Measurements from ENCODE around the gene C14orf132.

Gene C14orf132

DNA sequence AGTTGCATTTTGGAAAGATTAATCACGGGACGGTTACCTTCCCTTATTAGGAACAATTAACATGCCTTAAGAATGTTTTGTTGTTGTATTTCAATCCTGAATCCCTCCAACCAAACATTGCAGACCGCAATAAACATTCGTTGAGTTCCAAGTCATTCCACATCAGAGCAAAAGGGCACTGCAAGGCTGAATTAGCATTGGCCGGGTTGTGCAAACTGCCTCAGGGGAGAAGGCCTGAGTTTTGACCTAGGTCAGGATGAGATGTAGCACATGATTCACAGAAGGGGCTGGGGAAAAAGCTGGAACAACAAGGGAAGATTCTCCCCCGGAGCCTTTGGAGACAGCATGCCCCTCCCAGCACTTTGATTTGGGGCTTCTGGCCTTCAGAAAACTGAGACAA is 83.3 kb downstream of the C14orf132 start:
- DNase-seq, result no peak

DNA sequence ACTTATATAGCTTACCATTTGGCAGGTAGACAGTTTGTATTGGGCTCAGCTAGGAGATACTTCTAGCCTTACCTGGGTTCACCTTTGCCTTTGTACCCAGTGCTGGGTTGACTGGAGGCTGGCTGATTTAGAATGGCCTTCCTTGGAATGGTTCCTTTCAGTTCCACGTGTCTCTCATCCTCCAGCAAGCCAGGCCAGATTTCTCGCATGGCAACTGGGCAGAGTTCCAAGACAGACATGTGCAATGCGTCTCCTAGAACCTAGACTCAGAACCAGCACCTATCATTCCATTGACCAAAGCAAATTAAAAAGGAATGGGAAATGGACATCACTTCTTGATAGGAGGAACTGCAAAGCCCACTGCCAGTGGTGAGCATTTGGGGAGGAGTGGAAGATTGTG is 86.4 kb downstream of the C14orf132 start:
- no peak for DNase-seq

DNA sequence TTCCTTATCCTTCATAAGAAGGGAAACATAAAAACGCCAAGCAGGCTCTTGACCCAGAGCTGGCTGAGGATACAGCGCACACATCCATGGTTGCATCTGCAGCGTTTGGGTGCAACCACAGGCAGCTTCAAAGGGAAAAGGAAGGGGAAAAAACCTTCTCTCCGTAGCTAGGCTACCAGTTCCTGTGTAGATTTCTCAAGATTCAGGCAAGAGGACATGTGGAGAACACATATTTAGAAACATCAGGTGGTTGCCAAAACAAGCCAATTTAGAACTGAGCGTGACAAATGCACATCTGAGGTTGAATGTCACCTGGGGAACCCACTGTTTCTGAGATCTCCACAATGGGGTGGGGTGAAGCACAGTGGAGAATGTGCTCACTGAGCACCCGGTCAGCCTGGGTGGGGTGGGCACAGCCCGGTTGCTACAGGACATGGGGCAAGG is 87.2 kb downstream of the C14orf132 start:
- DNase-seq, result no peak

DNA sequence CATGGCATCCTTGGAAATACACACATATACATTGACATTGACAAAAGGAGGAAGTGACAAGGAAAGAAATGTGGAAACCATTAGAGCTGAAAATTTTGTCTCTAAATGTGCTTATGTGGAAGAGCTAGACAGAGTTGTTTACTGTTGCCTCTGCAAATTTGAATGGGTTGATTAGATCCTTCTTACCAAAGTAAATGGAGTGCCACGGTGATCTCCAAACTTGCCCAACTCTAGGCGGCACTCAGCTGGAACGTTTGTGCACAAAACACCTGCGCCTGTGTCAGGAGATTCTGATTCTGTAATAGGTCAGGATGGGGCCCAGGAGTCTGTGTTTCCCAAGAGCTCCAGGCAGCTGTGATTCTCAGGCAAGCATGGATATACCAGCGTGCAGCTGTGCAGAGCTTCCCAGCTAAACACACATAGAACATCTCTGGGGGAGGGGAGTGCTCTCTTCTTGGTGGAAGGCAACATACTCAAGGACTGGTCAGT is 87.7 kb downstream of the C14orf132 start:
- no peak for DNase-seq

DNA sequence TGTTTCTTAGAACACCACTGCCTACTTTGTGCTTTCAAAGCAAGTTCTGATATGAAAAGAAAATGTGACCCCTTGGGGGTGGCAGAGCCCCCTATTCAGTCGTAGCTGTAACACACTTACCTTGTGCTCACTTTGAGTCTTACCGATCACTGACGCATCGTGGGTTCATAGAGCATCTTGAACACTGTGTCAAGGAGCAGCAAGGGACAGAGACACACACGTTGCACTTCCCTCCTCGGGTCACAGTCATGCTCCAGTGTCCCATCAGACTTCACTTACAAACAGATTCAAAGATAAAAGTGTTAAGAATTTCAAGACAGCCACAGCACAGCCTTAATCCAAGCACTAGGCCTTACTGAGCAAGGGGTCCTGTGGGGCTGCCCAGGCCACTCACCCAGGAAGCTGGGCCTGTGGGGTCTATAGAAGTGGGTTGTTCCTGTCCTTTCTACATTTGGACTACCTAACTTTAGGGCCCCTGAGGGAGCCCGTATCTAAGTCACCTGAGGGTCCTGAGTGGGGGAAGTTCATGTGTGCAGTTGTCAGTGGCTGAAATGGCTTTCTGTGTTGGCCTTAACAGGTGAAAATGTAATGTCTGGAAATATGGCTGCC is 90.1 kb downstream of the C14orf132 start:
- no peak for DNase-seq

DNA sequence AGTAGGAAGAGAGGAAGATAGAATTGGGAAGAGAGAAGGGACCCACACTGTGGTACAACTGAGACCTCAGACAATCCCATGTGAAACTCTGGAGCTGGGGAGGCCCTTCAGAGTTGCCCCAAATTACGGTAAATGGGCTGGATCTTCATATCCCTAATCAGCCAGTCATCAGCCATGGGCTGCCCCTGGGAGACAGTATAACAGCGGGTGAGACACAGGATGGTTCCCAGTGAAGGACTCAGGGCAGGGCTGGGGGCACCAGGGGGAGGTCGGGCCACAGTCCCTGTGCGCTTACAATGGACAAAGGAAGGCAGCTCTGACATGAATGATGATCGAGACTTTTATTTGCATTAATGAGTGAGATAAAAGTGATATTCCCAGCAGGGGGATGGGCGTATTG is 91.2 kb downstream of the C14orf132 start:
- no peak for DNase-seq

DNA sequence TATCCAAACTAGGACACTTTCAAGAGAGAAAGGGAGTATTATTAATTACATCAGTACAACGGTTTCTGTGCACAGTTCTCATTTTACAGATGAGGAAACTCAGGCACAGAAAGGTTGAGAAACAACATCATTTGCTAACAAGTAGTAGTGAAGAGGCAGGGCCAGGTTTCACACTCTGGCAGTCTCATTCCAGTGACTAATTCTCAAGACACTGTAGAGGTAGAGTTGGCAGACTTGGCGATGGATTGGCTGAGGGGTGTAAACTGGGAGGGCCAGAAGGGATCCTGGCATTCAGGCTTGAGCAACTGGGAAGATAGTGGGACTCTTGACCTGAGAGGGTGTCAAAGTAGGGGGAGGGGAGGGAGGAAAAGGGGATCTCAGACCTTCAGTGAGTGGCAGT is 91.7 kb downstream of the C14orf132 start:
- no peak for DNase-seq

DNA sequence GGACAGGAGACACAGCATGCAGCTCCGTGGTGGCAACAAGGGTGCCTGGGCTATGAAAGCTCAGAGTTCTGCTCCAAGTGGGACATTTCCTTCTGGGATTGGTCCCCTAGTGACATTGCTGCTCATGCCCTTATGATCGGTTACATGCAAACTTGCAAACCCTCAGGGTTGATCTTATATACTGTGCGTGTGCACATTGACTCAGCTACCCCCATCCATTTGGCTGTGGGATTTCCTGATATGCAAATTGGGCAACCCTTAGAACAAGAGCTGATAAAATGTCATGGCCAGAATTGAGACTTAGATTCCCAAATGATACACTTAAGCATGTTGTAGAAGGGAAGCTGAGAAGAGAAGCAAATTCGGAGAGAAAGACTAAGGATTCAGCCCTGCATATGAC is 92.7 kb downstream of the C14orf132 start:
- DNase-seq, result no peak

DNA sequence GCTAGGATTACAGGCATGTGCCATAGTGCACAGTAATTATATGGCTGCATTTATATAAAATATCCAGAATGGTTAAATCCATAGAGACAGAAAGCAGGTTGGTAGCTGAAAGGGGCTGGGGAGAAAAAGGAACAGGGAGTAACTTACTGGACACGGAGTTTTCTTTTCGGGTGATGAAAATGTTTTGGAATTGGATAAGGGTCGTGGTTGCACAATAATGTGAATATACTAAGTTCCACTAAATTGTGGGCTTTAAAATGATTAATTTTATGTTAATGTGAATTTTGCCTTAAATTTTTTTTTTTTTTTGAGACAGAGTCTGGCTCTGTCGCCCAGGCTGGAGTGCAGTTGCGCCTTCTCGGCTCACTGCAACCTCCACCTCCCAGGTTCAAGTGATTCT is 95.3 kb downstream of the C14orf132 start:
- no peak for DNase-seq

DNA sequence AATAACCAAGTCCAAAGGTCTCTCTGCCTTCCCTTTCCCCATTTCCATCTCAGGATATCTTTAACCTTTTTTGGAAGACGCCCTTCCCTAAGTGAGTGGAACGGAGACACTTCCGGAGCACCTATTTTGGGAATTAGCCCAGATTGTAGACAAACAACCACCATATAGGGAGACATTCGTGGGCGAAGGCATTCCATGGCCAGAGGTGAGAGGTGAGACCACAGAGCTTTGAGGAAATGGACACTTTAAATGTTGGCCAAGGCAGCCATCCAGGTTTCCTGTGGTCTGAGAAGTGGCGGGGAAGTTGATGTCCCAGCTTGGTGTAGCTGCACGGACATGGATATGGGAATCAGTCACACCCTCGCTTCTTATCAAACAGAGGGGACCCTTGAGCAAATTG is 96.1 kb downstream of the C14orf132 start:
- DNase-seq, result no peak

DNA sequence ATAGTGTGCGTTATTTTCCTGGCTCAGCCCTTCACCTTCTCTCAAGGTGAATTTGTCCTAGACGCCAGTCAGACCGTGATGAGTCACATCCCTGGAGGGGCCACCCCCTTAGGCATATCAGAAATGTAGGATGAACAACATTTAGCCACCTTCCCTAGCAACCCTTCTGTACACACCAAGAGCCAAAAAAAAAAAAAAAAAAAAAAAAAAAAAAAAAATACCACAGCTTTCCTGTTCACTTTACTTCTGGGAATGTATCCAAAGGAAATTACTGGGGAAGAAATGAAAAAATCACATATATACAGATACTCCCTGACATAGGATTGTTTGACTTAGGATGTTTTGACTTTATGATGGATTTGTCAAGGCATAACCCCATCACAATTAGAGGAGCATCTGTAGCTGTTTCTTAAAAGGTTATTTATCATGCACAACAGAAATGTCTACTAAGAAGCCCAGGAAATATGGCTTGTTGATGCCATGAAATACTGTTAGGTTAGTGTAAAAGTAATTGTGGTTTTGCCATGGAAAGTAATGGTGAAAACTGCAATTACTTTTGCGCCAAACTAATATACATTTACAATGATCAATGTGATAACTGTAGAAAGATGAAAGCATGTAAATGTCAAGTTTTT is 97.3 kb downstream of the C14orf132 start:
- no peak for DNase-seq

DNA sequence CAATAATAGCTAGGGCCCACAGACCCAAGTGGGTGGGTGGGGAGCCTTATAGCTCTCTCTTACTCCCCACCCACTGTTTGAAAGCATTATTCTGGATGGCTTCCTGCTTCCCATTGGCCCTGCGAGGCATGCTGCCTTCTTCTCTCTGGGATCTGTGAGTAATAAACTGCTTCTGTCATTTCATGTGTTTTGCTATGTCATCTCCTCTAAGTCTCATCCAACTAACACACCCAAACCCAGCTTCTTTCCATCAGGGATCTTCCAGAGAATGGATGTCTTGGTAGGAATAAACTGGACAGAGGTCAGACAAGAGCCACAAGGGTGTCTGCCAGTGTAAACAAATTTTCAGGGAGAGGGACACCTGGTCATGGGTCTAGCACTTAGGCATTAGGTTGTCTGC is 99.1 kb downstream of the C14orf132 start:
- DNase-seq, result no peak

DNA sequence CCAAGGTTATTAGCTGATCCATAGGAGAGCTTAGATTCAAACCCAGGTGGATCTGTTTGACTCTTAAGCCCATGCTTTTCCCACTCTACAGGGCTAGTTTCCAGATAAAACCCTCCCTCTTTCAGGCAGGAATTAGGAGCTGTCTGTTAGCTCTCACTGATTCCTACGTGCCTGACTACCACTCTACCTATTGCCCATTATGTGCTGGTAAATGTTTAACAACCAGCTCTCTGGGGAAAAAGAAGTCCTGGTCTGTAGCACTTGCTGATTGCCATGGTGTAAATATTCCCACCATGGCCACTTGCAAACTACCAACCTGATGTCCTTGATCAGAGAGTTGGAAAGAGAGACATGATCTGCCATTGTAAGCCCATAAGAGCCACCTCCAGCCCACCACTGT is 100.0 kb downstream of the C14orf132 start:
- DNase-seq, result no peak

DNA sequence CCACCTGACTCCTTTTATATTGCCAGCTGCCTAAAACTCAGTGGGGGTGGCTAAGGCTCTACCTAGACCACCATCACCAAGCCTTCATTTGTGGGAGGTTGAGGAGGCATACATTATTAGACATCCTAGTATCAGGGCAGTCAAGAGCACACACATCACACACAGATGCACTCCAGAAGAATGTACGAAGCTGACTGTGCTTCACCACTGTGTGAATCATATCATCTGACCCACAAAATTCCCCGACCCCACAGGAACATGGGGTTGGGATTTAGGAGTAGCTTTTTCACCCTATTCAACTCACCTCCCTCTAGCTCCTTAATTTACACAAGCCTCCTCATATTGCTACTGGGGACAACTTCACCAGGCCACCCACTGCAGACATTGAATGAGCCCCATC is 100.7 kb downstream of the C14orf132 start:
- no peak for DNase-seq

DNA sequence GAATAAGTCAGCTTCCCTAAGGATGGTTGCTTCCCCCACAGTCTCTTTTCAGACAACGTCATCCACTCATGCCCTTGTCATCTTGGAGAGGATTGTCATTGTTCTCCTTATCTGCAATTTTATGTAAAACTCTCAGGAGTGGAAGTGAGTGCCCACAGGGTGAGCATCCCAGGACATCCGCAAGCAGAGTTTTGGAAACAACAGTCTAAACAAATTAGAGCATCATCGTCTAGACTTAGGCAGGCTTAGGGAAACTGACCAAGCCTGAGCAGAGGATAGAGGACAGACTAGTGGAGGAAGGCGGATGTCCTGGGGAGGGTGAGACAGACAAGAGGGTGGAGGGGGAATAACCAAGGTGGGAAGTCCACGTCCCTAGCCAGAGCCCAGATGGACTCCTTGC is 101.8 kb downstream of the C14orf132 start:
- no peak for DNase-seq

All from NCI-H2227 treated with DMSO at 0.1 percent for 48 hours (cell line).